Epithelial cell of alveolus of lung (primary cell): Measurements from ENCODE around the gene SPOUT1. TPM values are rescaled to one million over a fixed set of nuclear protein-coding genes. Genes with fewer than 3 reads are reported as not detected.

Source experiments
- total RNA-seq: library from RNA; depleted of rRNA; stranded (reverse); fragments of >200 nt; gene quantifications from 2 replicates; pipeline ENCODE4 v1.2.1, GENCODE V29; 2015

SPOUT1 gene
- 11.1 and 24.4 TPM in 2 replicates for total RNA-seq

GRCh38 chr9:128829477-128830251, at the start of gene SPOUT1:
SPOUT1 (minus strand) TSS chr9:128829794; CDS start chr9:128829780, 14 bp downstream.

GRCh38 chr9:128818099-128818838, 11.3 kb downstream of the SPOUT1 start, which contains the start of gene ENDOG:
ENDOG (plus strand) TSS chr9:128818500; CDS start chr9:128818685, 185 bp downstream.

GRCh38 chr9:128786681-128787601, 42.7 kb downstream of the SPOUT1 start, which contains the start of gene TBC1D13:
TBC1D13 (plus strand) TSS chr9:128787253; CDS start chr9:128787354, 101 bp downstream.

GRCh38 chr9:128771745-128772519, 57.7 kb downstream of the SPOUT1 start, which contains the start of gene ZER1:
ZER1 (minus strand) TSS chr9:128771927; CDS start chr9:128755565, 16,362 bp downstream.

Other genes starting within 250 kb of the SPOUT1 start
- gene DYNC2I2, start 172.9 kb downstream of the SPOUT1 start, total RNA-seq, result 33.4 and 73.4 TPM in 2 replicates
- gene SET, start 140.6 kb downstream of the SPOUT1 start, total RNA-seq, result 180 and 256 TPM in 2 replicates
- gene PKN3, start 127.3 kb downstream of the SPOUT1 start, total RNA-seq, result 3.0 and 4.8 TPM in 2 replicates
- gene ZDHHC12, start 105.7 kb downstream of the SPOUT1 start, total RNA-seq, result 54.7 and 68.9 TPM in 2 replicates
- 20.2 and 56.1 TPM in 2 replicates for gene ZER1, start 57.9 kb downstream of the SPOUT1 start, total RNA-seq
- 9.7 and 20.6 TPM in 2 replicates for gene TBC1D13, start 42.5 kb downstream of the SPOUT1 start, total RNA-seq
- gene ENDOG, start 11.3 kb downstream of the SPOUT1 start, total RNA-seq, result 16.2 and 31.7 TPM in 2 replicates
- 9.3 and 15.1 TPM in 2 replicates for gene KYAT1, start 52.2 kb upstream of the SPOUT1 start, total RNA-seq
- 37.4 and 53.9 TPM in 2 replicates for gene LRRC8A, start 52.3 kb upstream of the SPOUT1 start, total RNA-seq
- 11.9 and 16.9 TPM in 2 replicates for gene PHYHD1, start 91.2 kb upstream of the SPOUT1 start, total RNA-seq
- 28.2 and 30.3 TPM in 2 replicates for gene DOLK, start 117.8 kb upstream of the SPOUT1 start, total RNA-seq
- gene NUP188, start 117.9 kb upstream of the SPOUT1 start, total RNA-seq, result 30.1 and 40.9 TPM in 2 replicates
- 25.4 and 38.4 TPM in 2 replicates for gene SH3GLB2, start 198.5 kb upstream of the SPOUT1 start, total RNA-seq
- gene MIGA2, start 206.8 kb upstream of the SPOUT1 start, total RNA-seq, result 11.1 and 23.6 TPM in 2 replicates